ENCODE results near the gene KLK3.

GRCh38 chr19:50820086-50820485 is 34.6 kb upstream of the KLK3 start:
- TF ChIP-seq POLR2AphosphoS5 (IDR thresholded peaks at IDR 0.05), result no peak
- no peak for TF ChIP-seq CTCF (IDR thresholded peaks at IDR 0.05)
- no peak for TF ChIP-seq POLR2A (IDR thresholded peaks at IDR 0.05)

Data from sigmoid colon (tissue), 4 donors.